SK-N-SH treated with all-trans-retinoic acid at 6 μM for 48 hours (cell line): ENCODE measurements around the gene ELAC1.

Source experiments
- ATAC-seq: fragments of 200-7000 bp; cut with Tn5 transposase; 3 replicates; pipeline ENCODE4 v1.9.1; 2020; ENCODE audit warnings: mild to moderate bottlenecking, moderate library complexity
- ARNTL ChIP-seq: fragments of 450-650 bp; formaldehyde crosslinking; IDR thresholded peaks from 2 replicates; pipeline ENCODE4 v1.5.0; 2020; ENCODE audit warnings: low read depth, mild to moderate bottlenecking, moderate library complexity, borderline replicate concordance
- BACH2 ChIP-seq: fragments of 250-450 bp; sonication (Bioruptor Pico); IDR thresholded peaks from 2 replicates; pipeline ENCODE4 v1.9.0; 2021; ENCODE audit warnings: mild to moderate bottlenecking, borderline replicate concordance
- CREB5 ChIP-seq: fragments of 250-450 bp; sonication (Bioruptor Pico); IDR thresholded peaks from 2 replicates; pipeline ENCODE4 v1.5.1; 2020; ENCODE audit warnings: low read depth, mild to moderate bottlenecking, moderate library complexity
- CSDC2 ChIP-seq: fragments of 250-450 bp; sonication (Bioruptor Pico); IDR thresholded peaks from 2 replicates; pipeline ENCODE4 v1.5.0; 2020; ENCODE audit warnings: mild to moderate bottlenecking, moderate library complexity
- CSRNP3 ChIP-seq: fragments of 250-450 bp; sonication (Bioruptor Pico); IDR thresholded peaks from 2 replicates; pipeline ENCODE4 v1.5.1; 2021; ENCODE audit warnings: mild to moderate bottlenecking, moderate library complexity
- ESRRG ChIP-seq: fragments of 250-450 bp; sonication (Bioruptor Pico); IDR thresholded peaks from 2 replicates; pipeline ENCODE4 v1.6.1; 2021; ENCODE audit warnings: mild to moderate bottlenecking
- GLIS3 ChIP-seq: fragments of 250-450 bp; sonication (Bioruptor Pico); IDR thresholded peaks from 2 replicates; pipeline ENCODE4 v1.5.0; 2020; ENCODE audit warnings: mild to moderate bottlenecking, moderate library complexity
- OSR1 ChIP-seq: fragments of 250-450 bp; sonication (Bioruptor Pico); IDR thresholded peaks from 2 replicates; pipeline ENCODE4 v1.8.0; 2022; ENCODE audit warnings: moderate library complexity, mild to moderate bottlenecking, inconsistent platforms
- PATZ1 ChIP-seq: fragments of 250-450 bp; sonication (Bioruptor Pico); IDR thresholded peaks from 2 replicates; pipeline ENCODE4 v1.8.0; 2020; ENCODE audit warnings: mild to moderate bottlenecking, moderate library complexity, borderline replicate concordance
- POU6F1 ChIP-seq: fragments of 250-450 bp; sonication (Bioruptor Pico); IDR thresholded peaks from 2 replicates; pipeline ENCODE4 v1.8.0; 2021; ENCODE audit warnings: low read depth, mild to moderate bottlenecking, moderate library complexity, borderline replicate concordance
- PPARA ChIP-seq: fragments of 250-450 bp; sonication (Bioruptor Pico); IDR thresholded peaks from 2 replicates; pipeline ENCODE4 v1.5.0; 2020; ENCODE audit warnings: mild to moderate bottlenecking, borderline replicate concordance
- RARB ChIP-seq: fragments of 250-450 bp; sonication (Bioruptor Pico); IDR thresholded peaks from 2 replicates; pipeline ENCODE4 v1.8.0; 2021; ENCODE audit warnings: mild to moderate bottlenecking, moderate library complexity
- SNAI2 ChIP-seq: fragments of 250-450 bp; sonication (Bioruptor Pico); IDR thresholded peaks from 2 replicates; pipeline ENCODE4 v1.5.0; 2020; ENCODE audit warnings: mild to moderate bottlenecking, moderate library complexity
- TCF4 ChIP-seq: fragments of 250-450 bp; sonication (Bioruptor Pico); IDR thresholded peaks from 2 replicates; pipeline ENCODE4 v1.8.0; 2021; ENCODE audit warnings: mild to moderate bottlenecking, moderate library complexity, borderline replicate concordance
- TOX ChIP-seq: fragments of 250-450 bp; sonication (Bioruptor Pico); IDR thresholded peaks from 2 replicates; pipeline ENCODE4 v1.8.0; 2021; ENCODE audit warnings: mild to moderate bottlenecking, moderate library complexity, borderline replicate concordance
- ZC3H10 ChIP-seq: fragments of 250-450 bp; sonication (Bioruptor Pico); IDR thresholded peaks from 2 replicates; pipeline ENCODE4 v1.5.1; 2021; ENCODE audit warnings: mild to moderate bottlenecking, moderate library complexity
- ZFP3 ChIP-seq: fragments of 250-450 bp; sonication (Bioruptor Pico); IDR thresholded peaks from 2 replicates; pipeline ENCODE4 v1.5.0; 2020; ENCODE audit warnings: mild to moderate bottlenecking, moderate library complexity
- ZFP30 ChIP-seq: fragments of 450-650 bp; formaldehyde crosslinking; IDR thresholded peaks from 2 replicates; pipeline ENCODE4 v1.5.0; 2022; ENCODE audit warnings: mild to moderate bottlenecking, moderate library complexity
- ZNF565 ChIP-seq: fragments of 450-650 bp; formaldehyde crosslinking; conservative IDR thresholded peaks from 2 replicates; pipeline ENCODE4 v1.5.0; 2020; ENCODE audit warnings: low read depth, mild to moderate bottlenecking, moderate library complexity
- ZNF8 ChIP-seq: fragments of 450-650 bp; formaldehyde crosslinking; IDR thresholded peaks from 2 replicates; pipeline ENCODE4 v1.5.0; 2020; ENCODE audit warnings: mild to moderate bottlenecking, moderate library complexity

The ELAC1 gene

GRCh38 chr18:50973367-50974126 lies 5.7 kb downstream of the ELAC1 start:
- no peak for TF ChIP-seq PPARA
- TF ChIP-seq RARB (CRISPR knock-in tag), result no peak
- no peak for TF ChIP-seq CREB5 (CRISPR knock-in tag)
- TF ChIP-seq CSRNP3 (CRISPR knock-in tag), result no peak
- TF ChIP-seq CSDC2 (CRISPR knock-in tag), result no peak
- TF ChIP-seq ZFP3 (CRISPR knock-in tag), result no peak
- TF ChIP-seq ZNF565, result no peak
- TF ChIP-seq GLIS3, result no peak
- TF ChIP-seq SNAI2 (CRISPR knock-in tag), result no peak
- TF ChIP-seq BACH2 (CRISPR knock-in tag), result no peak
- no peak for TF ChIP-seq ARNTL (CRISPR knock-in tag)
- no peak for TF ChIP-seq TCF4
- no peak for TF ChIP-seq ZC3H10 (CRISPR knock-in tag)
- TF ChIP-seq ZNF8 (CRISPR knock-in tag), result no peak
- no peak for TF ChIP-seq OSR1
- TF ChIP-seq ZFP30, result no peak
- no peak for TF ChIP-seq ESRRG (CRISPR knock-in tag)
- TF ChIP-seq POU6F1 (CRISPR knock-in tag), result no peak
- TF ChIP-seq, all 23 proteins: peak for 0
- no peak for ATAC-seq

GRCh38 chr18:50977037-50977760 lies 9.4 kb downstream of the ELAC1 start:
- no peak for ATAC-seq
- no peak for TF ChIP-seq PATZ1
- no peak for TF ChIP-seq ZNF565
- TF ChIP-seq TOX, result no peak
- TF ChIP-seq CSDC2 (CRISPR knock-in tag), result no peak
- TF ChIP-seq PPARA, result no peak
- no peak for TF ChIP-seq CREB5 (CRISPR knock-in tag)
- no peak for TF ChIP-seq TCF4
- no peak for TF ChIP-seq ZC3H10 (CRISPR knock-in tag)

GRCh38 chr18:50981381-50981780 lies 13.5 kb downstream of the ELAC1 start:
- no peak for ATAC-seq
- no peak for TF ChIP-seq ZFP3 (CRISPR knock-in tag)
- TF ChIP-seq CSDC2 (CRISPR knock-in tag), result no peak
- no peak for TF ChIP-seq PATZ1
- TF ChIP-seq ZNF8 (CRISPR knock-in tag), result no peak
- TF ChIP-seq, all 23 proteins: peak for 0
